ENCODE results near the gene CELF4.

The CELF4 gene

GRCh38 chr18:37219257-37219656, 346.3 kb downstream of the CELF4 start:
- DNase-seq (ENCODE audit: insufficient read length, low spot score) (no peak), FAIRE-seq (no peak)
- no peak for TF ChIP-seq SPI1 (IDR thresholded peaks at IDR 0.05; ENCODE audit: low read depth, low read length)
- no peak for TF ChIP-seq PAX5 (IDR thresholded peaks at IDR 0.05; ENCODE audit: insufficient read depth, low read length, severe bottlenecking)
- TF ChIP-seq POLR2AphosphoS5 (IDR thresholded peaks at IDR 0.05; ENCODE audit: low read depth, low read length), result no peak
- TF ChIP-seq POU2F2 (IDR thresholded peaks at IDR 0.05; ENCODE audit: low read depth, low read length), result no peak
- no peak for TF ChIP-seq POLR2A (IDR thresholded peaks at IDR 0.05; ENCODE audit: low read depth, low read length)
- TF ChIP-seq TAF1 (IDR thresholded peaks at IDR 0.05; ENCODE audit: low read depth, low read length), result no peak

- TF ChIP-seq PAX5 (IDR thresholded peaks at IDR 0.05; ENCODE audit: insufficient read depth, low read length, severe bottlenecking) (no peak), POU2F2 (IDR thresholded peaks at IDR 0.05; ENCODE audit: low read depth, low read length) (no peak), TAF1 (IDR thresholded peaks at IDR 0.05; ENCODE audit: low read depth, low read length) (no peak), SPI1 (IDR thresholded peaks at IDR 0.05; ENCODE audit: low read depth, low read length) (no peak), POLR2AphosphoS5 (IDR thresholded peaks at IDR 0.05; ENCODE audit: low read depth, low read length) (no peak), POLR2A (IDR thresholded peaks at IDR 0.05; ENCODE audit: low read depth, low read length) (no peak)
- FAIRE-seq (no peak), DNase-seq (ENCODE audit: insufficient read length, low spot score) (no peak)
Measured at GRCh38 chr18:37218022-37218590, 347.5 kb downstream of the CELF4 start.

GRCh38 chr18:37210781-37211180, 354.8 kb downstream of the CELF4 start:
- TF ChIP-seq TAF1 (IDR thresholded peaks at IDR 0.05; ENCODE audit: low read depth, low read length), result no peak
- no peak for TF ChIP-seq POLR2A (IDR thresholded peaks at IDR 0.05; ENCODE audit: low read depth, low read length)
- TF ChIP-seq PAX5 (IDR thresholded peaks at IDR 0.05; ENCODE audit: insufficient read depth, low read length, severe bottlenecking), result no peak
- no peak for TF ChIP-seq POLR2AphosphoS5 (IDR thresholded peaks at IDR 0.05; ENCODE audit: low read depth, low read length)
- no peak for TF ChIP-seq POU2F2 (IDR thresholded peaks at IDR 0.05; ENCODE audit: low read depth, low read length)
- TF ChIP-seq SPI1 (IDR thresholded peaks at IDR 0.05; ENCODE audit: low read depth, low read length), result no peak
- DNase-seq (ENCODE audit: insufficient read length, low spot score) (no peak), FAIRE-seq (no peak)

- no peak for FAIRE-seq
- TF ChIP-seq POLR2A (IDR thresholded peaks at IDR 0.05; ENCODE audit: low read depth, low read length), result no peak
- TF ChIP-seq POLR2AphosphoS5 (IDR thresholded peaks at IDR 0.05; ENCODE audit: low read depth, low read length), result no peak
- TF ChIP-seq POU2F2 (IDR thresholded peaks at IDR 0.05; ENCODE audit: low read depth, low read length), result no peak
- no peak for TF ChIP-seq PAX5 (IDR thresholded peaks at IDR 0.05; ENCODE audit: insufficient read depth, low read length, severe bottlenecking)
- no peak for TF ChIP-seq TAF1 (IDR thresholded peaks at IDR 0.05; ENCODE audit: low read depth, low read length)
- no peak for TF ChIP-seq SPI1 (IDR thresholded peaks at IDR 0.05; ENCODE audit: low read depth, low read length)
- DNase-seq (ENCODE audit: insufficient read length, low spot score), result no peak
Measured at GRCh38 chr18:37207343-37207742, 358.3 kb downstream of the CELF4 start.

- no peak for TF ChIP-seq SPI1 (IDR thresholded peaks at IDR 0.05; ENCODE audit: low read depth, low read length)
- TF ChIP-seq POLR2AphosphoS5 (IDR thresholded peaks at IDR 0.05; ENCODE audit: low read depth, low read length), result no peak
- TF ChIP-seq POU2F2 (IDR thresholded peaks at IDR 0.05; ENCODE audit: low read depth, low read length), result no peak
- TF ChIP-seq POLR2A (IDR thresholded peaks at IDR 0.05; ENCODE audit: low read depth, low read length), result no peak
- TF ChIP-seq PAX5 (IDR thresholded peaks at IDR 0.05; ENCODE audit: insufficient read depth, low read length, severe bottlenecking), result no peak
- FAIRE-seq (no peak), DNase-seq (ENCODE audit: insufficient read length, low spot score) (no peak)
Measured at GRCh38 chr18:37199741-37200140, 365.9 kb downstream of the CELF4 start.

Measured in GM12891 (cell line).